Uterus (tissue), 2 donors: Measurements from ENCODE around the gene SDK2.

ENCODE experiments used
- POLR2A ChIP-seq, 2 donors: fragments of 450-650 bp; IDR thresholded peaks; one replicate each; pipeline ENCODE4 v1.6.1; 2016; ENCODE audit warnings: antibody characterized with exemption in 2 of 2, mild to moderate bottlenecking in 1 of 2, moderate library complexity in 1 of 2
- TF ChIP-seq, protein P1 (sequence below), 4 experiments: fragments of 200-600 bp in 2 of 4; fragments of 450-650 bp in 2 of 4; sonication (generic) in 2 of 4; IDR thresholded peaks; one replicate each; pipeline ENCODE4 v1.5.1; 2016 to 2019; ENCODE audit warnings: antibody characterized with exemption in 4 of 4, mild to moderate bottlenecking in 2 of 4, moderate library complexity in 1 of 4

DNA sequence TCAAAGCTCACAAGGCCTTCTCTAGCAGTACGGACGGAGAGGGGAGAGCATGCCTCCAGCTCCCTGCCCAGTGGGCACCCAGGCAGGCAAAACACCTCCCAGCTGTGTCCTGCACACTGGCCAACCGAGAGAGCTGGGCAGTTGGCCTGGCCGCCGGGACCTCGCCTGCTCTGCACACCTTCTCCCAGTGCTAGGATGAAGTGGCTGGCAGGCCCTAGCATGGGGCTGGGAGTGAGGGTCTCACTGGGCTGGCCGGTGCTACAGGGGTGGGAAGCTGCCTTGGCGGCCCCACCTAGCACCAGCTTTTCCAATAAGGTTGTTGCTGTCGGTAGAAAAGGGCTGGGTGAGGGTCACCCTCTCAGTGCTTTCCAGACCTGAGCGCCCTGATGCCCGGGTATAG is 60.2 kb downstream of the SDK2 start:
- TF ChIP-seq, protein P1, sequence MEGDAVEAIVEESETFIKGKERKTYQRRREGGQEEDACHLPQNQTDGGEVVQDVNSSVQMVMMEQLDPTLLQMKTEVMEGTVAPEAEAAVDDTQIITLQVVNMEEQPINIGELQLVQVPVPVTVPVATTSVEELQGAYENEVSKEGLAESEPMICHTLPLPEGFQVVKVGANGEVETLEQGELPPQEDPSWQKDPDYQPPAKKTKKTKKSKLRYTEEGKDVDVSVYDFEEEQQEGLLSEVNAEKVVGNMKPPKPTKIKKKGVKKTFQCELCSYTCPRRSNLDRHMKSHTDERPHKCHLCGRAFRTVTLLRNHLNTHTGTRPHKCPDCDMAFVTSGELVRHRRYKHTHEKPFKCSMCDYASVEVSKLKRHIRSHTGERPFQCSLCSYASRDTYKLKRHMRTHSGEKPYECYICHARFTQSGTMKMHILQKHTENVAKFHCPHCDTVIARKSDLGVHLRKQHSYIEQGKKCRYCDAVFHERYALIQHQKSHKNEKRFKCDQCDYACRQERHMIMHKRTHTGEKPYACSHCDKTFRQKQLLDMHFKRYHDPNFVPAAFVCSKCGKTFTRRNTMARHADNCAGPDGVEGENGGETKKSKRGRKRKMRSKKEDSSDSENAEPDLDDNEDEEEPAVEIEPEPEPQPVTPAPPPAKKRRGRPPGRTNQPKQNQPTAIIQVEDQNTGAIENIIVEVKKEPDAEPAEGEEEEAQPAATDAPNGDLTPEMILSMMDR (IDR thresholded peaks at IDR 0.05), result no peak
- no peak for TF ChIP-seq POLR2A (IDR thresholded peaks at IDR 0.05)
